ENCODE measurements around the gene FBXL14. TPM values are rescaled to one million over a fixed set of nuclear protein-coding genes. Genes with fewer than 3 reads are reported as not detected.

The FBXL14 gene
- total RNA-seq, 6 donors from 2014 or later = 8.5 to 22.0 (median 14.4) TPM

GRCh38 chr12:1529862-1530591, 64.4 kb downstream of the FBXL14 start:
- no peak for TF ChIP-seq POLR2A (IDR thresholded peaks at IDR 0.05)
- no peak for TF ChIP-seq EP300 (IDR thresholded peaks at IDR 0.05)
- TF ChIP-seq POLR2AphosphoS5 (IDR thresholded peaks at IDR 0.05) = no peak
- no peak for TF ChIP-seq CTCF (IDR thresholded peaks at IDR 0.05)
- no peaks in the 10 kb centered on the region for H3K9me3 ChIP-seq
- peak overlapping the region in 3 of 4 donors; percentile 52 to 60 (median 56) for H3K4me3 ChIP-seq
- peaks cover 0 to 31% (median 17%) of the 10 kb centered on the region in 4 donors for H3K27me3 ChIP-seq
- WGBS, 2 donors = 5% methylated on average over 57 of the region's 101 CpGs; no CpG with 5 or more reads in 1 of the 2 donors
- peaks cover 7 to 29% (median 11%) of the 10 kb centered on the region in 4 donors for H3K4me1 ChIP-seq
- ATAC-seq (ENCODE audit: low FRiP score in 2 of 2) (peak in 1 of 2 donors; percentile 78), DNase-seq (peak in 1 of 2 donors; percentile 89)
- H3K27ac ChIP-seq = peak overlapping the region in 1 of 4 donors; percentile 53
- H3K36me3 ChIP-seq = no peaks in the 10 kb centered on the region

GRCh38 chr12:1529228-1529861, 65.0 kb downstream of the FBXL14 start:
- no peaks in the 10 kb centered on the region for H3K9me3 ChIP-seq
- peaks cover 7 to 29% (median 11%) of the 10 kb centered on the region in 4 donors for H3K4me1 ChIP-seq
- DNase-seq = no peak
- TF ChIP-seq CTCF (IDR thresholded peaks at IDR 0.05) (no peak), POLR2A (IDR thresholded peaks at IDR 0.05) (no peak), POLR2AphosphoS5 (IDR thresholded peaks at IDR 0.05) (no peak), EP300 (IDR thresholded peaks at IDR 0.05) (no peak)
- H3K27me3 ChIP-seq = peaks cover 0 to 31% (median 17%) of the 10 kb centered on the region in 4 donors
- peak overlapping the region in 3 of 4 donors; percentile 52 to 60 (median 56) for H3K4me3 ChIP-seq
- no peak for ATAC-seq (ENCODE audit: low FRiP score in 2 of 2)
- 60 to 69% methylated on average over 11 of the region's 11 CpGs for WGBS, 2 donors
- peak overlapping the region in 1 of 4 donors; percentile 53 for H3K27ac ChIP-seq
- no peaks in the 10 kb centered on the region for H3K36me3 ChIP-seq

- DNase-seq (no peak), ATAC-seq (ENCODE audit: low FRiP score in 2 of 2) (no peak)
- Histone ChIP-seq H3K4me3 (no peak overlapping the region), H3K36me3 (no peaks in the 10 kb centered on the region), H3K27me3 (peaks cover 0 to 30% (median 16%) of the 10 kb centered on the region in 4 donors), H3K4me1 (peaks cover 7 to 27% (median 9%) of the 10 kb centered on the region in 4 donors), H3K9me3 (no peaks in the 10 kb centered on the region), H3K27ac (no peak overlapping the region)
- 98 to 100% methylated on average over 2 to 3 of the region's 3 CpGs for WGBS, 2 donors
- no peak for TF ChIP-seq EP300 (IDR thresholded peaks at IDR 0.05)
- no peak for TF ChIP-seq POLR2AphosphoS5 (IDR thresholded peaks at IDR 0.05)
- no peak for TF ChIP-seq POLR2A (IDR thresholded peaks at IDR 0.05)
- TF ChIP-seq CTCF (IDR thresholded peaks at IDR 0.05) = no peak
These were observed 65.6 kb downstream of the FBXL14 start for GRCh38 chr12:1528791-1529190.

GRCh38 chr12:1527789-1528188, 66.6 kb downstream of the FBXL14 start:
- 62 to 71% methylated on average over 4 of the region's 4 CpGs for WGBS, 2 donors
- DNase-seq = no peak
- H3K27me3 ChIP-seq = peaks cover 0 to 26% (median 14%) of the 10 kb centered on the region in 4 donors

More at GRCh38 chr12:1527789-1528188, 66.6 kb downstream of the FBXL14 start:
- H3K4me3 ChIP-seq = no peak overlapping the region
- H3K27ac ChIP-seq = no peak overlapping the region
- no peaks in the 10 kb centered on the region for H3K36me3 ChIP-seq
- no peaks in the 10 kb centered on the region for H3K9me3 ChIP-seq
- no peak for ATAC-seq (ENCODE audit: low FRiP score in 2 of 2)
- TF ChIP-seq POLR2AphosphoS5 (IDR thresholded peaks at IDR 0.05) (no peak), POLR2A (IDR thresholded peaks at IDR 0.05) (no peak), EP300 (IDR thresholded peaks at IDR 0.05) (no peak), CTCF (IDR thresholded peaks at IDR 0.05) (no peak)
- peaks cover 6 to 19% (median 8%) of the 10 kb centered on the region in 4 donors for H3K4me1 ChIP-seq

All from upper lobe of left lung (tissue), 6 donors.